GM23338 (cell line): Measurements from ENCODE around the gene CBFA2T2.

ENCODE experiments used
- CREB1 ChIP-seq: fragments of 250-450 bp; sonication (Bioruptor Pico); IDR thresholded peaks from 2 replicates; pipeline ENCODE4 v1.5.0; 2020; ENCODE audit warnings: low read depth, mild to moderate bottlenecking, moderate library complexity
- EZH2 ChIP-seq: fragments of 200-600 bp; sonication (generic); IDR thresholded peaks from one replicate; pipeline ENCODE4 v1.8.0; 2017; ENCODE audit warnings: antibody characterized with exemption, mild to moderate bottlenecking, low read depth; ENCODE audit not compliant: unreplicated experiment
- EZH2phosphoT487 ChIP-seq: fragments of 200-600 bp; sonication (generic); IDR thresholded peaks from one replicate; pipeline ENCODE4 v1.8.1; 2018; ENCODE audit warnings: antibody characterized with exemption; ENCODE audit not compliant: unreplicated experiment
- JUNB ChIP-seq: IDR thresholded peaks from one replicate; pipeline ENCODE4 v1.6.1; 2016; ENCODE audit warnings: antibody characterized with exemption; ENCODE audit not compliant: unreplicated experiment
- NANOG ChIP-seq: IDR thresholded peaks from 2 replicates; pipeline ENCODE4 v1.6.1; 2016; ENCODE audit warnings: antibody characterized with exemption, borderline replicate concordance
- POLR2AphosphoS5 ChIP-seq: IDR thresholded peaks from 2 replicates; pipeline ENCODE4 v1.6.1; 2016; ENCODE audit warnings: antibody characterized with exemption, low read depth
- STAT1 ChIP-seq: IDR thresholded peaks from one replicate; pipeline ENCODE4 v1.6.1; 2016; ENCODE audit warnings: antibody characterized with exemption; ENCODE audit not compliant: unreplicated experiment
- ZNF114 ChIP-seq: fragments of 250-450 bp; sonication (Bioruptor Pico); IDR thresholded peaks from 2 replicates; pipeline ENCODE4 v1.5.0; 2020; ENCODE audit warnings: mild to moderate bottlenecking, moderate library complexity
- ZNF331 ChIP-seq: fragments of 250-450 bp; sonication (Bioruptor Pico); IDR thresholded peaks from 2 replicates; pipeline ENCODE4 v1.5.0; 2020; ENCODE audit warnings: low read depth, mild to moderate bottlenecking, moderate library complexity
- TF ChIP-seq, protein P1 (sequence below), 2 experiments: fragments of 200-600 bp in 1 of 2; sonication (generic) in 1 of 2; conservative IDR thresholded peaks; 2 replicates each; pipeline versions ENCODE4 v1.5.1 to v1.6.1; 2016 to 2017; ENCODE audit warnings: antibody characterized with exemption in 2 of 2, low read depth in 2 of 2, mild to moderate bottlenecking in 2 of 2, moderate library complexity in 1 of 2
- TF ChIP-seq, protein P2 (sequence below): IDR thresholded peaks from one replicate; pipeline ENCODE4 v1.6.1; 2018; ENCODE audit warnings: antibody characterized with exemption; ENCODE audit not compliant: unreplicated experiment
- TF ChIP-seq, protein P3 (sequence below): fragments of 250-450 bp; sonication (Bioruptor Pico); IDR thresholded peaks from 2 replicates; pipeline ENCODE4 v1.5.0; 2020; ENCODE audit warnings: mild to moderate bottlenecking, moderate library complexity
- TF ChIP-seq, protein P4 (sequence below): IDR thresholded peaks from 2 replicates; pipeline ENCODE4 v1.6.1; 2016; ENCODE audit warnings: antibody characterized with exemption

DNA sequence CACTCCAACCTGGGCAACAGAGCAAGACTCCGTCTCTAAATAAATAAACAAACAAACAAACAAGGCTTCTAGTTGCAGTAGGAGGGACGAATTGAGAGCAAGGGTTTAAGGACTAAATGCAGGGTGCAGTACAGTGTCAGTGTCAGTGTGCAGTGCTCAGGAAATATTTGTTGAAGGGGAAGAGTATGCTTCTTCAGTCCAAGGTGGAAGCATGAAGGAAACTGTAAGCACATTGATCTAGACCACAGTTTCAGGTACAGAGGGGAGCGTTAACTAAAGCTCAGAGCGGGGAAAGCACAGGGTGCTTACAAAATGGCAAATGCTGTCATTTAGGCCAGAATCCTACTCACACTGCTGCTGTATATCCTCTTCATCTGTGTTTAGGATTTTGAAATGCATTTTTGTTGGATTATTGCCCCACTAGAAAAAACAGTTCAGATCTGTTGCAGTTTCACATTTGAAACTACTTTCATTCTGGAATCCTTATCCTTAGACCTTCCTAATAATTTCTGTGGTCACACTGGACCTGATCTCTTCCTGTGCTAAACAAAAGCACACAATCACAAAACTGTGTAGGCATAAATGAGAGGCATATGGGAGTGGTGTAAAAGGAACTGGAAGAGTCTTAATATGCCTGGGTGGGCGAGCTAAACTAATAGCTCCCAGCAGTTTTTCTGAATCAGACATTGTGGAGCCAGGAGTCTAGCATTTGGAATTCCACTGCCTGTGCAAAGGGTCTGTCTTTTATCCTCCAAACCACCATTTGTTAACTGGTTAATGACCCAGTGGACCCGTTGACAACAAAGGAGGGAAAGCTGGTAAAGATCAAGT is 41.4 kb downstream of the CBFA2T2 start:
- TF ChIP-seq, protein P1, sequence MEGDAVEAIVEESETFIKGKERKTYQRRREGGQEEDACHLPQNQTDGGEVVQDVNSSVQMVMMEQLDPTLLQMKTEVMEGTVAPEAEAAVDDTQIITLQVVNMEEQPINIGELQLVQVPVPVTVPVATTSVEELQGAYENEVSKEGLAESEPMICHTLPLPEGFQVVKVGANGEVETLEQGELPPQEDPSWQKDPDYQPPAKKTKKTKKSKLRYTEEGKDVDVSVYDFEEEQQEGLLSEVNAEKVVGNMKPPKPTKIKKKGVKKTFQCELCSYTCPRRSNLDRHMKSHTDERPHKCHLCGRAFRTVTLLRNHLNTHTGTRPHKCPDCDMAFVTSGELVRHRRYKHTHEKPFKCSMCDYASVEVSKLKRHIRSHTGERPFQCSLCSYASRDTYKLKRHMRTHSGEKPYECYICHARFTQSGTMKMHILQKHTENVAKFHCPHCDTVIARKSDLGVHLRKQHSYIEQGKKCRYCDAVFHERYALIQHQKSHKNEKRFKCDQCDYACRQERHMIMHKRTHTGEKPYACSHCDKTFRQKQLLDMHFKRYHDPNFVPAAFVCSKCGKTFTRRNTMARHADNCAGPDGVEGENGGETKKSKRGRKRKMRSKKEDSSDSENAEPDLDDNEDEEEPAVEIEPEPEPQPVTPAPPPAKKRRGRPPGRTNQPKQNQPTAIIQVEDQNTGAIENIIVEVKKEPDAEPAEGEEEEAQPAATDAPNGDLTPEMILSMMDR (conservative IDR thresholded peaks at IDR 0.05; ENCODE audit: low read depth in 2 of 2), result no peak
- no peak for TF ChIP-seq POLR2AphosphoS5
- no peak for TF ChIP-seq EZH2phosphoT487
- TF ChIP-seq, protein P2, sequence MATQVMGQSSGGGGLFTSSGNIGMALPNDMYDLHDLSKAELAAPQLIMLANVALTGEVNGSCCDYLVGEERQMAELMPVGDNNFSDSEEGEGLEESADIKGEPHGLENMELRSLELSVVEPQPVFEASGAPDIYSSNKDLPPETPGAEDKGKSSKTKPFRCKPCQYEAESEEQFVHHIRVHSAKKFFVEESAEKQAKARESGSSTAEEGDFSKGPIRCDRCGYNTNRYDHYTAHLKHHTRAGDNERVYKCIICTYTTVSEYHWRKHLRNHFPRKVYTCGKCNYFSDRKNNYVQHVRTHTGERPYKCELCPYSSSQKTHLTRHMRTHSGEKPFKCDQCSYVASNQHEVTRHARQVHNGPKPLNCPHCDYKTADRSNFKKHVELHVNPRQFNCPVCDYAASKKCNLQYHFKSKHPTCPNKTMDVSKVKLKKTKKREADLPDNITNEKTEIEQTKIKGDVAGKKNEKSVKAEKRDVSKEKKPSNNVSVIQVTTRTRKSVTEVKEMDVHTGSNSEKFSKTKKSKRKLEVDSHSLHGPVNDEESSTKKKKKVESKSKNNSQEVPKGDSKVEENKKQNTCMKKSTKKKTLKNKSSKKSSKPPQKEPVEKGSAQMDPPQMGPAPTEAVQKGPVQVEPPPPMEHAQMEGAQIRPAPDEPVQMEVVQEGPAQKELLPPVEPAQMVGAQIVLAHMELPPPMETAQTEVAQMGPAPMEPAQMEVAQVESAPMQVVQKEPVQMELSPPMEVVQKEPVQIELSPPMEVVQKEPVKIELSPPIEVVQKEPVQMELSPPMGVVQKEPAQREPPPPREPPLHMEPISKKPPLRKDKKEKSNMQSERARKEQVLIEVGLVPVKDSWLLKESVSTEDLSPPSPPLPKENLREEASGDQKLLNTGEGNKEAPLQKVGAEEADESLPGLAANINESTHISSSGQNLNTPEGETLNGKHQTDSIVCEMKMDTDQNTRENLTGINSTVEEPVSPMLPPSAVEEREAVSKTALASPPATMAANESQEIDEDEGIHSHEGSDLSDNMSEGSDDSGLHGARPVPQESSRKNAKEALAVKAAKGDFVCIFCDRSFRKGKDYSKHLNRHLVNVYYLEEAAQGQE, result no peak
- TF ChIP-seq CREB1 (CRISPR knock-in tag), result no peak
- no peak for TF ChIP-seq EZH2
- TF ChIP-seq NANOG, result no peak
- TF ChIP-seq JUNB, result no peak
- TF ChIP-seq STAT1, result no peak
- TF ChIP-seq, protein P3, sequence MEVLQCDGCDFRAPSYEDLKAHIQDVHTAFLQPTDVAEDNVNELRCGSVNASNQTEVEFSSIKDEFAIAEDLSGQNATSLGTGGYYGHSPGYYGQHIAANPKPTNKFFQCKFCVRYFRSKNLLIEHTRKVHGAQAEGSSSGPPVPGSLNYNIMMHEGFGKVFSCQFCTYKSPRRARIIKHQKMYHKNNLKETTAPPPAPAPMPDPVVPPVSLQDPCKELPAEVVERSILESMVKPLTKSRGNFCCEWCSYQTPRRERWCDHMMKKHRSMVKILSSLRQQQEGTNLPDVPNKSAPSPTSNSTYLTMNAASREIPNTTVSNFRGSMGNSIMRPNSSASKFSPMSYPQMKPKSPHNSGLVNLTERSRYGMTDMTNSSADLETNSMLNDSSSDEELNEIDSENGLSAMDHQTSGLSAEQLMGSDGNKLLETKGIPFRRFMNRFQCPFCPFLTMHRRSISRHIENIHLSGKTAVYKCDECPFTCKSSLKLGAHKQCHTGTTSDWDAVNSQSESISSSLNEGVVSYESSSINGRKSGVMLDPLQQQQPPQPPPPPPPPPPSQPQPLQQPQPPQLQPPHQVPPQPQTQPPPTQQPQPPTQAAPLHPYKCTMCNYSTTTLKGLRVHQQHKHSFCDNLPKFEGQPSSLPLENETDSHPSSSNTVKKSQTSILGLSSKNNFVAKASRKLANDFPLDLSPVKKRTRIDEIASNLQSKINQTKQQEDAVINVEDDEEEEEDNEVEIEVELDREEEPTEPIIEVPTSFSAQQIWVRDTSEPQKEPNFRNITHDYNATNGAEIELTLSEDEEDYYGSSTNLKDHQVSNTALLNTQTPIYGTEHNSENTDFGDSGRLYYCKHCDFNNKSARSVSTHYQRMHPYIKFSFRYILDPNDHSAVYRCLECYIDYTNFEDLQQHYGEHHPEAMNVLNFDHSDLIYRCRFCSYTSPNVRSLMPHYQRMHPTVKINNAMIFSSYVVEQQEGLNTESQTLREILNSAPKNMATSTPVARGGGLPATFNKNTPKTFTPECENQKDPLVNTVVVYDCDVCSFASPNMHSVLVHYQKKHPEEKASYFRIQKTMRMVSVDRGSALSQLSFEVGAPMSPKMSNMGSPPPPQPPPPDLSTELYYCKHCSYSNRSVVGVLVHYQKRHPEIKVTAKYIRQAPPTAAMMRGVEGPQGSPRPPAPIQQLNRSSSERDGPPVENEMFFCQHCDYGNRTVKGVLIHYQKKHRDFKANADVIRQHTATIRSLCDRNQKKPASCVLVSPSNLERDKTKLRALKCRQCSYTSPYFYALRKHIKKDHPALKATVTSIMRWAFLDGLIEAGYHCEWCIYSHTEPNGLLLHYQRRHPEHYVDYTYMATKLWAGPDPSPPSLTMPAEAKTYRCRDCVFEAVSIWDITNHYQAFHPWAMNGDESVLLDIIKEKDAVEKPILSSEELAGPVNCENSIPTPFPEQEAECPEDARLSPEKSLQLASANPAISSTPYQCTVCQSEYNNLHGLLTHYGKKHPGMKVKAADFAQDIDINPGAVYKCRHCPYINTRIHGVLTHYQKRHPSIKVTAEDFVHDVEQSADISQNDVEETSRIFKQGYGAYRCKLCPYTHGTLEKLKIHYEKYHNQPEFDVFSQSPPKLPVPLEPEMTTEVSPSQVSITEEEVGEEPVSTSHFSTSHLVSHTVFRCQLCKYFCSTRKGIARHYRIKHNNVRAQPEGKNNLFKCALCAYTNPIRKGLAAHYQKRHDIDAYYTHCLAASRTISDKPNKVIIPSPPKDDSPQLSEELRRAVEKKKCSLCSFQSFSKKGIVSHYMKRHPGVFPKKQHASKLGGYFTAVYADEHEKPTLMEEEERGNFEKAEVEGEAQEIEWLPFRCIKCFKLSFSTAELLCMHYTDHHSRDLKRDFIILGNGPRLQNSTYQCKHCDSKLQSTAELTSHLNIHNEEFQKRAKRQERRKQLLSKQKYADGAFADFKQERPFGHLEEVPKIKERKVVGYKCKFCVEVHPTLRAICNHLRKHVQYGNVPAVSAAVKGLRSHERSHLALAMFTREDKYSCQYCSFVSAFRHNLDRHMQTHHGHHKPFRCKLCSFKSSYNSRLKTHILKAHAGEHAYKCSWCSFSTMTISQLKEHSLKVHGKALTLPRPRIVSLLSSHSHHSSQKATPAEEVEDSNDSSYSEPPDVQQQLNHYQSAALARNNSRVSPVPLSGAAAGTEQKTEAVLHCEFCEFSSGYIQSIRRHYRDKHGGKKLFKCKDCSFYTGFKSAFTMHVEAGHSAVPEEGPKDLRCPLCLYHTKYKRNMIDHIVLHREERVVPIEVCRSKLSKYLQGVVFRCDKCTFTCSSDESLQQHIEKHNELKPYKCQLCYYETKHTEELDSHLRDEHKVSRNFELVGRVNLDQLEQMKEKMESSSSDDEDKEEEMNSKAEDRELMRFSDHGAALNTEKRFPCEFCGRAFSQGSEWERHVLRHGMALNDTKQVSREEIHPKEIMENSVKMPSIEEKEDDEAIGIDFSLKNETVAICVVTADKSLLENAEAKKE (CRISPR knock-in tag), result no peak
- TF ChIP-seq, protein P4, sequence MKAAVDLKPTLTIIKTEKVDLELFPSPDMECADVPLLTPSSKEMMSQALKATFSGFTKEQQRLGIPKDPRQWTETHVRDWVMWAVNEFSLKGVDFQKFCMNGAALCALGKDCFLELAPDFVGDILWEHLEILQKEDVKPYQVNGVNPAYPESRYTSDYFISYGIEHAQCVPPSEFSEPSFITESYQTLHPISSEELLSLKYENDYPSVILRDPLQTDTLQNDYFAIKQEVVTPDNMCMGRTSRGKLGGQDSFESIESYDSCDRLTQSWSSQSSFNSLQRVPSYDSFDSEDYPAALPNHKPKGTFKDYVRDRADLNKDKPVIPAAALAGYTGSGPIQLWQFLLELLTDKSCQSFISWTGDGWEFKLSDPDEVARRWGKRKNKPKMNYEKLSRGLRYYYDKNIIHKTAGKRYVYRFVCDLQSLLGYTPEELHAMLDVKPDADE, result no peak
- TF ChIP-seq ZNF114 (CRISPR knock-in tag), result no peak
- no peak for TF ChIP-seq ZNF331 (CRISPR knock-in tag)
